ENCODE data around the gene ZNF782.

- TF ChIP-seq, protein P1, sequence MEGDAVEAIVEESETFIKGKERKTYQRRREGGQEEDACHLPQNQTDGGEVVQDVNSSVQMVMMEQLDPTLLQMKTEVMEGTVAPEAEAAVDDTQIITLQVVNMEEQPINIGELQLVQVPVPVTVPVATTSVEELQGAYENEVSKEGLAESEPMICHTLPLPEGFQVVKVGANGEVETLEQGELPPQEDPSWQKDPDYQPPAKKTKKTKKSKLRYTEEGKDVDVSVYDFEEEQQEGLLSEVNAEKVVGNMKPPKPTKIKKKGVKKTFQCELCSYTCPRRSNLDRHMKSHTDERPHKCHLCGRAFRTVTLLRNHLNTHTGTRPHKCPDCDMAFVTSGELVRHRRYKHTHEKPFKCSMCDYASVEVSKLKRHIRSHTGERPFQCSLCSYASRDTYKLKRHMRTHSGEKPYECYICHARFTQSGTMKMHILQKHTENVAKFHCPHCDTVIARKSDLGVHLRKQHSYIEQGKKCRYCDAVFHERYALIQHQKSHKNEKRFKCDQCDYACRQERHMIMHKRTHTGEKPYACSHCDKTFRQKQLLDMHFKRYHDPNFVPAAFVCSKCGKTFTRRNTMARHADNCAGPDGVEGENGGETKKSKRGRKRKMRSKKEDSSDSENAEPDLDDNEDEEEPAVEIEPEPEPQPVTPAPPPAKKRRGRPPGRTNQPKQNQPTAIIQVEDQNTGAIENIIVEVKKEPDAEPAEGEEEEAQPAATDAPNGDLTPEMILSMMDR (IDR thresholded peaks at IDR 0.05; ENCODE audit: low read depth, low read length): no peak
- TF ChIP-seq EZH2phosphoT487 (IDR thresholded peaks at IDR 0.05; ENCODE audit: low read depth): no peak
Measured at GRCh38 chr9:96817973-96818372, 36.3 kb downstream of the ZNF782 start.

All from OCI-LY3 (cell line).